Fibroblast of skin of right quadriceps (primary cell): ENCODE measurements around the gene KLC3.
"Not testable (repeated sequence)": the region's sequence is repeated elsewhere in the genome, so short reads cannot be mapped to it uniquely, and the experiment has no call there.

Experiments used
- DNase-seq: peaks from one replicate; pipeline ENCODE4 v3.0.0-alpha.2; 2013

The KLC3 gene

DNA sequence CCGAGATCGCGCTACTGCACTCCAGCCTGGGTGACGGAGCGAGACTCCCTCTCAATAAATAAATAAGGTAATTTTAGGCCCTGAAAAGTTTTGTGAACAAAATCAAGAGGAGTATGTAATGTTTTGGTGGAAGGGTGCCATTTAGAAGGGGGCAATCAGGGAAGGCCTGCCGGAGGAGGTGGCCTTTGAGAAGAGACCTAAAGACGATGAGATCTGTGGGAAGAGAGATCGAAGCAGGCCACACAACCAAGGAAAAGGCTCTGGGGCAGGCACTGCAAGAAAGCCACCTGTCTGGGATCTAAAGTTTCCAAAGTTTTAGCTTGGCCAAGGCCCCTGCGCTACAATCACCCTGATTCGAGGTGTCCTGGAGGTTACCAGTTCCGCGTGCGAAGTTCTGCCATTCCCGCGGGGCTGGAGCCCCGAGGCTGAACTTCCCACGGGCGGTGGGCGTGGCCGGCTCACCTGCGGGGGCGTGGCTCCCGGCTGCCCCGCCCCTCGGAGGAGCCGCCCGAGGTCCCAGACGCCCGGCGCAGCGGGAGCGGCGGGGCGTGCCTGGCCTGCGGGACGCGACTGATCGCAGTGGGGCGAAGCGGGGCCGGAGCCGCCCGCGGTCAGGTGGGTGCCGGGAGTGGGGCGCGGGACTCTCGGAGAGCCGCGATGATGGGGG lies at the start of gene KLC3:
Gene KLC3 (plus strand): TSS at position 519 of the 667 bp plus-strand sequence. CDS start 4,792 bp downstream, outside the sequence.
- no peak for DNase-seq

GRCh38 chr19:45291834-45292233 lies 48.7 kb upstream of the KLC3 start:
- DNase-seq = no peak

- no peak for DNase-seq
Measured at GRCh38 chr19:45293682-45294081, 46.9 kb upstream of the KLC3 start.

DNA sequence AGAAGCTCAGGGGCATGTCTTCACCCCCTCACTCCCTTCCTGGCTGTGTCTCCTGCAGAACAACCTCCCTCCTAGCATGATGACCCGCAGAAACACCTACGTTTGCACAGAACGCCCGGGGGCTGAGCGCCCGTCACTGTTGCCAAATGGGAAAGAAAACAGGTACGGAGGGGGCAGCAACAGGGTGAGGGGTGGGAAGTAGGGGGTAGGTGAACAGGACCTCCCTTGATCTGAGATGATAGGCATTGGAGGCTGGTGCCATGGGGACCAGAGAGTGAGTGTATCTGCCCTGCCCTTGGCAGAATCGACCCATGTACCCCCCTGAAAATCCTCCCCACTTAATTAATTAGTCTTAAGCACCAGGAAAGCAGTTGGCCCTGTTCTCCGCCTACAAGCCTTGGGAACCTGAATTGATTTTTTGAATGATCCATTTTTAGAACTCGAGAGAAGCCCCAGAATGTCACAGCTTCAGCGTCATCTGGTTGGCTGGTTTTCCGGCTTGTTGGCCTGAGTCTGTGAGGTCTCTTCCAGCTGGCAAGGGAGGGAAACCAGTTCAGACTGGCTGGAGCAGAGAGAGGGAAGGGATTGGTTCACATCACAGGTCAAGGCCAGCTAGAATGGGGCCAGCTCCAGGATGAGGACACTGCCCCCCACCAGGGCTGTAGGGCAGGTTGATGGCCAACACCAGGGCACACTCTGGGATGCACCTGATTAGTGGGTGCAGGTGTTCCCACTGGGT lies 46.1 kb upstream of the KLC3 start:
- no peak for DNase-seq

DNA sequence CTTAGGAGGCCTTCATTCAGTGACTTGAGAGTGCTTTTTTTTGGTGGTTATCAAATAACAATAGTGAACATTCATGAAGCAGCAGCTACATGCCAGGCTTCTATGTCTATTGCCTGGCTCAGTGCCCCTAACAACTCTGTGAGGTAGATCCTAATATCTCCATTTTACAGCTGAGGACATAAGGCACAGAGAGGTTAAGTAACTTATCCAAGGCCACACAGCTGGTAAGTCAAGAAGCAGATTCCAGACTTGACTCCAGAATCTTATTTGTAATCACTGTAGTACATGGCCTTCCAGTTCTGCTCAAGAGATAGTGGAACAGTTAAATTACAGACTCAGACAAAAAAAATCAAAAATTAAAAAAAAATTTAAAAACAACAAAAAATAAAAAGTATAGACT lies 44.7 kb upstream of the KLC3 start:
- DNase-seq = no peak

DNA sequence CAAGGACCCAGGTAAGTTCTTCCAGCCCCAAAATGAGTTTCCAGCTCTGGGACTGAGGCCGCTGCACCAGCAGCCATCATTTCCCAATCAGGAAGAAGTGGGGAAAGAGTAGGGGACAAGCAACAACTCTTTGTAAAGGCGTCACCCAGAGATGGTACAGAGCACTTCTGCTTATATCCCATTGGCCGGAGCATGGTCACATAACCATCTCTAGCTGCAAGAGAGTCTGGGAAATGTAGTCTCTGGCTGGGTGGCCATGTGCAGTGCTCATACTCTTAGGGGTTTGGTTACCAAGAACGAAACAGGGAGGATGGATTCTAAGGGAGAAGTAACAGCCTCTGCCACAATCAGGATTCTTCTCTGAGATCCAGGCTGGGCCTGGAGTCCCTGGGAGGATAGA lies 44.2 kb upstream of the KLC3 start:
- no peak for DNase-seq

DNA sequence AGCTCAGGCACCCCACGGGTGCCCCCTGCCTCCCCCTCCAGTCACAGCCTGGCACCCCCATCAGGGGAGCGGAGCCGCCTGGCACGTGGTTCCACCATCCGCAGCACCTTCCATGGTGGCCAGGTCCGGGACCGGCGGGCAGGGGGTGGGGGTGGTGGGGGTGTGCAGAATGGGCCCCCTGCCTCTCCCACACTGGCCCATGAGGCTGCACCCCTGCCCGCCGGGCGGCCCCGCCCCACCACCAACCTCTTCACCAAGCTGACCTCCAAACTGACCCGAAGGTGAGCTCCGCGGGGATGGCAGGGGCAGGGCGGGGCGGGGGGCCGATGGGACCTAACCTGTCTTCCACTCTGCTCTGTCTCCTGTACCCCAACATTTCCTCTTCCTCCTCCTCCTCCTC lies 42.9 kb upstream of the KLC3 start:
- no peak for DNase-seq

- DNase-seq = no peak
Measured at GRCh38 chr19:45298264-45298663, 42.3 kb upstream of the KLC3 start.

- no peak for DNase-seq
Measured at GRCh38 chr19:45299719-45300118, 40.8 kb upstream of the KLC3 start.

GRCh38 chr19:45302416-45302815 lies 38.1 kb upstream of the KLC3 start:
- DNase-seq = no peak

DNA sequence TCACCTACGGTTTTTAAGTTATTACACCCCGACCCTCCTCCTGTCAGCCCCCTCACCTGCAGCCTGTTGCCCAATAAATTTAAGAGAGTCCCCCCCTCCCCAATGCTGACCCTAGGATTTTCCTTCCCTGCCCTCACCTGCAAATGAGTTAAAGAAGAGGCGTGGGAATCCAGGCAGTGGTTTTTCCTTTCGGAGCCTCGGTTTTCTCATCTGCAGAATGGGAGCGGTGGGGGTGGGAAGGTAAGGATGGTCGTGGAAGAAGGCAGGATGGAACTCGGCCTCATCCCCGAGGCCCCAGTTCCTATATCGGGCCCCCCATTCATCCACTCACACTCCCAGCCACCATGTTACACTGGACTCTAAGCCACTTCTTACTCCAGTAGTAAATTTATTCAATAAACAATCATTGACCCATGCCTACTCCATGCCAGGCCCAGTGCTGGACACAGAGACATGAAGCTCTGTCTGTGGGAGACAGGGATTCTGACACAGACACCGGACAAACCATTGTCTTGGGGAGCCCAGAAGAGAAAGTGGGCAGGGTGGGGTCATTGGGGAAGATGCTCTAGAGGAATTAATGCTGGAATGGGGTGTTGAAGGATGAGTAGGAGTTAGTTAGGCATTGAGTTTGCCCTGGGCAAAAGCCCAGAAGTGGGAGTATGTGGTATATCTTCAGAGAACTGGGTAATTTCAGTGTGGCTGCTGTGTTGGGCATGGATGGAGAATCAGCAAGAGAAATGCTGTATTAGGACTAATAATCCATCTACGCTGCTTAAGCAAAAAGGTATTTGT lies 37.1 kb upstream of the KLC3 start:
- DNase-seq = no peak

DNA sequence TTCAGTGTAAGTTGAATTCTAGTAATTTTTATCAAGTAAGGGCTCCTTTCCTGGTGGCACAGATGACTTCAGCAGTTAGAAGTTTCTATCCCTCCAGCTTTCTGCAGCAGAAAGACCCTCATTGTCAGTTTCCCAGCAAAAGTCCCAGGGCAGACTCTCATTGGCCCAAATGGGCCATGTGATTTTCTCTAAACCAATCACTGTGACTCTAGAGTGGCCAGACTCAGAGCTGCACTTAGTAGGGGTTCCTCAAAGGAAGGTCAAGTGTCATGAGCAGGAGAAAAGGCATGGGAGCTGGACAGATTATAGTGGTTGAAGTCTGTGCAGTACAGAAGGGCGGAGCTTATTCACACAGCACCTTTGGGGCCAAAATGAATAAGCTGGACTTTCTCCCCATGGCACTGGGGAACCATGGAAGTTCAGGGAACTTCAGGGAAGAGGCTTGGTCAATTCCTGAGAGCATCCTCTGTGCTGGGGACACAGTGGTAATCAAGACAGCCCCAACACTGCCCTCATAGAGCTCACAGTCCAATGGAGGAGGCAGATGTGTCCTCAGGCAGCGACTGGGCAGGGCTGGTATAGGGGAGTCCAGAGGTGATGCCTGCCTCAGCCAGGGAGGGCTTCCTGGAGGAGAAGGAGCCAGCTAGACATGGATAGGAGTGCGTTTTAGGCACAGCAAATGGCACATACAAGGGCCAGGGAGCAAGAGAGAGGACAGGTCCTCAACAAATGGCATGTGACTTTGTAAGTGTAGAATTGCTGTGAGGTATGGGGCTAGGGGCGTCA lies 36.2 kb upstream of the KLC3 start:
- no peak for DNase-seq

DNA sequence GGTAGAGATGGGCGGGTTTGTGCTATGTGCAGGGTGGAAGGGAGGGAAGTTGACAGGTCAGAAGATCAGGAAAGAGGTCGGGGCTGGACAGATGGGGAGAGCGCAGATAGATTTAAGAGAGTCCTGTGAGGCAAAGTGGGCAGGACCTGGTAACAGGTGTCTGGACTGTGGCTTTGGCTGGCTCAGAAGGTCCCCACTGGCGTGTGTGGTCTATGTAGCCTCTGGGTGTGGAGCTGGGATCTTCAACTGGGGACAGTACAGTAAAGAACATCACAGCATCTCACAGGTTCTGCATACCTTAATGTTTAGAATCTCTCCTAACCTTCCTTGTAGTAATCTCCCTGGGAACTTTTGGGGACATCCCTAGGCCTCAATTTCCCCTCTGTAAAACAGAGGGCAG lies 35.5 kb upstream of the KLC3 start:
- DNase-seq = no peak

DNA sequence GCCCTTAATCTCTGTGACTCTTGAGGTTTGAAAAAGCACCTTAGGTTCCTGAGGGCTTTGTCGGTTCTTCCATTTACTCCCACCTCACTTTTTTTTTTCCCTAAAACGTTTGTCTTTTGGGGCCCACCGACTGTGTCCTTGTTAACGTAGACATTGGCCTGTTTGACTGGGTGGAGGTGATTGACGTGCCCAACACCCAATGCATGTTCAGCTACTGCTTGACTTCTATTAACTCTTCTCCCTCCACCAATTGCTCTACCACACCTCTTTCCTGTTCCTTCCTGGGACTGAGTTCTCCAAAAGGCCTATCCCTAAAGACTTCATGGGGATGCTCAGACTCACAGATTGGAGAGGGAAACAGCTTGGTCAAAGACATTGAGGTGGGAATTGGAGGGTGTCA lies 35.1 kb upstream of the KLC3 start:
- peak; percentile 24 for DNase-seq

DNA sequence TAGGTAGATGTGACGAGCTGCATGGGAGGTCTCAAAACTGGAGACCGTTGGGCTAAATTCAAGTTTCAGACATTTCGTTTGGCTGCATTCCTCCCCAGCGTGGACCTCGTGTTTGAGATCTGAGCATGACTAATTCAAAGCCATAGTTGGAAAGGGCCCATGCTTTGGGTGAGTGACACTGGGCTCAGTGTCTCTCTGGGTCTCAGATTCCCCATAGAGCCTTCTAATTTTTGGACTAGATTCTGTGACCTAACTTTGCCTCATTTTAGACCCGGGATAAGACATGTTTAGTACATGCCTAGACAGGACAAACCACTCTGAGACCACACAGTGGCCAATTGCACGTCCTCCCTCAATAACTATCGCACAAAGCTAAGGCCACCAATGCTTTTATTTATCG lies 34.5 kb upstream of the KLC3 start:
- no peak for DNase-seq

DNA sequence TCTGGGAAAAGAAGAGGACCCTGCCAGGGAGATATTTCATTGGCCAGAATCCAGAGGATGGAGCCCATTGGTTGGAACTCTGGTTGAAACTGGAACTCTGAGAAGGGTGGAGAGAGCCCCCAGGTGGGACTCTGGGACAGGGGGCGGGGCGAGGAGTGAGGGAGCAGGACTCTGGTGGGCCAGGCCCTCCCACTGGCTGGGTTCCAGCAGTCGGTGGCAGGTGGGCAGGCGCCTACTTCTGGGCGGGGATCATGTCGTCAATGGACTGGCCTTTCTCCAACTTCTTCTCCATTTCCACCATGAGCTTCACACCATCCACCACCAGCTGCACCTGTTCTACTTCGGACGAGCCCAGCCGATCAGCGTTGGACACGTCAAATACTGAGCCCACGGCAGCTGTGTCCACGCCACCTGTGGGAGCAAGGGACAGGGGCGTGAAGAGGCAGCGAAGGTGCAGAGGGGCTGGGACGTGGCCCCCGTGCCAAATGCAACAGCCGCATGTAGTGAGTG lies 34.0 kb upstream of the KLC3 start:
- DNase-seq = no peak

GRCh38 chr19:45307361-45307760 lies 33.2 kb upstream of the KLC3 start:
- DNase-seq = no peak

GRCh38 chr19:45309322-45309721 lies 31.2 kb upstream of the KLC3 start:
- DNase-seq = not testable (repeated sequence)

- no peak for DNase-seq
Measured at GRCh38 chr19:45311621-45312020, 28.9 kb upstream of the KLC3 start.

- not testable (repeated sequence) for DNase-seq
Measured at GRCh38 chr19:45312285-45312684, 28.3 kb upstream of the KLC3 start.

GRCh38 chr19:45314708-45315245 lies 25.8 kb upstream of the KLC3 start:
- DNase-seq = no peak

- no peak for DNase-seq
Measured at GRCh38 chr19:45315304-45315703, 25.2 kb upstream of the KLC3 start.
